Karpas-422 (cell line): Measurements from ENCODE around the gene TBC1D19. TPM values are rescaled to one million over a fixed set of nuclear protein-coding genes. Genes with fewer than 3 reads are reported as not detected.
"Not testable (repeated sequence)": the region's sequence is repeated elsewhere in the genome, so short reads cannot be mapped to it uniquely, and the experiment has no call there.

ENCODE experiments used
- DNase-seq: peaks from one replicate; pipeline ENCODE4 v3.0.0-alpha.2; 2015
- H2AFZ ChIP-seq: fragments of 200-600 bp; sonication (generic); 2 replicates; pipeline ENCODE4 v1.6.1; 2014; ENCODE audit warnings: antibody characterized with exemption, low read length, mixed read lengths
- H3K27ac ChIP-seq: fragments of 200-600 bp; sonication (generic); 2 replicates; pipeline ENCODE4 v1.5.1; 2014; ENCODE audit warnings: mild to moderate bottlenecking, low read length, moderate library complexity
- H3K27me3 ChIP-seq: fragments of 200-600 bp; sonication (generic); 2 replicates; pipeline ENCODE4 v1.6.1; 2014; ENCODE audit warnings: low read length, mixed read lengths
- H3K36me3 ChIP-seq: fragments of 200-600 bp; sonication (generic); 2 replicates; pipeline ENCODE4 v1.6.1; 2014; ENCODE audit warnings: low read length, mixed read lengths; ENCODE audit not compliant: insufficient read depth
- H3K4me1 ChIP-seq: fragments of 200-600 bp; sonication (generic); 2 replicates; pipeline ENCODE4 v1.6.1; 2014; ENCODE audit warnings: mild to moderate bottlenecking, low read length, mixed read lengths
- H3K4me2 ChIP-seq: fragments of 200-600 bp; sonication (generic); 2 replicates; pipeline ENCODE4 v1.6.1; 2014; ENCODE audit warnings: low read length, low read depth, mild to moderate bottlenecking; ENCODE audit not compliant: poor library complexity, severe bottlenecking
- H3K4me3 ChIP-seq: fragments of 200-600 bp; sonication (generic); 2 replicates; pipeline ENCODE4 v1.5.1; 2014; ENCODE audit warnings: mild to moderate bottlenecking, antibody characterized with exemption, low read length, mixed read lengths
- H3K79me2 ChIP-seq: fragments of 200-600 bp; sonication (generic); 2 replicates; pipeline ENCODE4 v1.6.1; 2014; ENCODE audit warnings: mild to moderate bottlenecking, low read length, mixed read lengths
- H3K9ac ChIP-seq: fragments of 200-600 bp; sonication (generic); 2 replicates; pipeline ENCODE4 v1.6.0; 2014; ENCODE audit warnings: low read length
- H3K9me2 ChIP-seq: fragments of 200-600 bp; sonication (generic), shearing (Covaris generic); replicated peaks from 2 replicates; pipeline ENCODE4 v1.6.0; 2014; ENCODE audit warnings: mild to moderate bottlenecking, low read length, moderate library complexity; ENCODE audit not compliant: insufficient read depth
- H3K9me3 ChIP-seq: fragments of 300-700, 200-600 bp; sonication (generic); 2 replicates; pipeline ENCODE4 v1.6.1; 2014; ENCODE audit warnings: low read length, mixed read lengths
- H4K20me1 ChIP-seq: fragments of 200-600 bp; sonication (generic); 2 replicates; pipeline ENCODE4 v1.6.1; 2014; ENCODE audit warnings: mild to moderate bottlenecking, antibody characterized with exemption, low read length, low read depth; ENCODE audit not compliant: insufficient read depth
- total RNA-seq: library from RNA; depleted of rRNA; stranded (reverse); fragments of >200 nt; shearing (Covaris generic); gene quantifications from 2 replicates; pipeline ENCODE4 v1.2.3, GENCODE V29; 2014; ENCODE audit warnings: low replicate concordance

The TBC1D19 gene
- total RNA-seq, 1 experiment from 2014 or later, result 14.1 TPM

GRCh38 chr4:26568446-26568994 lies 15.4 kb upstream of the TBC1D19 start:
- no peak overlapping the region for H3K9ac ChIP-seq

GRCh38 chr4:26570596-26570995 lies 13.3 kb upstream of the TBC1D19 start:
- Histone ChIP-seq H3K9ac (no peak overlapping the region), H3K4me3 (no peak overlapping the region), H3K36me3 (no peaks in the 10 kb centered on the region), H2AFZ (no peak overlapping the region), H4K20me1 (no peaks in the 10 kb centered on the region), H3K79me2 (no peaks in the 10 kb centered on the region), H3K27me3 (no peaks in the 10 kb centered on the region), H3K4me1 (peaks cover 11% of the 10 kb centered on the region), H3K9me2 (no peaks in the 10 kb centered on the region), H3K27ac (no peak overlapping the region), H3K4me2 (no peak overlapping the region), H3K9me3 (no peaks in the 10 kb centered on the region)
- DNase-seq, result no peak

More at GRCh38 chr4:26568446-26568994, 15.4 kb upstream of the TBC1D19 start:
- Histone ChIP-seq H2AFZ (no peak overlapping the region), H3K4me3 (no peak overlapping the region), H3K27ac (no peak overlapping the region), H3K36me3 (no peaks in the 10 kb centered on the region), H3K27me3 (no peaks in the 10 kb centered on the region), H3K9me3 (no peaks in the 10 kb centered on the region), H3K79me2 (no peaks in the 10 kb centered on the region), H4K20me1 (no peaks in the 10 kb centered on the region), H3K9me2 (no peaks in the 10 kb centered on the region), H3K4me1 (no peaks in the 10 kb centered on the region), H3K4me2 (no peak overlapping the region)
- DNase-seq, result no peak

- Histone ChIP-seq H3K27ac (no peak overlapping the region), H3K9me3 (no peaks in the 10 kb centered on the region), H3K4me2 (no peak overlapping the region), H3K27me3 (no peaks in the 10 kb centered on the region), H3K4me3 (no peak overlapping the region), H3K9me2 (no peaks in the 10 kb centered on the region), H3K4me1 (peaks cover 13% of the 10 kb centered on the region), H3K79me2 (no peaks in the 10 kb centered on the region), H4K20me1 (no peaks in the 10 kb centered on the region), H2AFZ (no peak overlapping the region), H3K36me3 (no peaks in the 10 kb centered on the region), H3K9ac (no peak overlapping the region)
- no peak for DNase-seq
These were observed 10.5 kb upstream of the TBC1D19 start for GRCh38 chr4:26573389-26573794.

GRCh38 chr4:26574563-26574962 lies 9.3 kb upstream of the TBC1D19 start:
- H2AFZ ChIP-seq, result no peak overlapping the region

GRCh38 chr4:26576231-26576739 lies 7.6 kb upstream of the TBC1D19 start:
- Histone ChIP-seq H2AFZ (no peak overlapping the region), H3K9me3 (no peaks in the 10 kb centered on the region), H3K4me3 (no peak overlapping the region), H3K4me1 (peaks cover 13% of the 10 kb centered on the region), H3K4me2 (no peak overlapping the region), H3K36me3 (no peaks in the 10 kb centered on the region), H3K27ac (no peak overlapping the region), H3K27me3 (no peaks in the 10 kb centered on the region), H3K9me2 (no peaks in the 10 kb centered on the region), H4K20me1 (no peaks in the 10 kb centered on the region), H3K79me2 (no peaks in the 10 kb centered on the region), H3K9ac (no peak overlapping the region)
- no peak for DNase-seq

More at GRCh38 chr4:26574563-26574962, 9.3 kb upstream of the TBC1D19 start:
- H3K9me2 ChIP-seq, result no peaks in the 10 kb centered on the region
- no peaks in the 10 kb centered on the region for H4K20me1 ChIP-seq
- no peaks in the 10 kb centered on the region for H3K27me3 ChIP-seq
- no peaks in the 10 kb centered on the region for H3K79me2 ChIP-seq
- no peak overlapping the region for H3K27ac ChIP-seq
- H3K4me1 ChIP-seq, result peaks cover 13% of the 10 kb centered on the region
- H3K4me3 ChIP-seq, result no peak overlapping the region
- H3K9ac ChIP-seq, result no peak overlapping the region
- H3K36me3 ChIP-seq, result no peaks in the 10 kb centered on the region
- DNase-seq, result peak; percentile 59
- H3K9me3 ChIP-seq, result no peaks in the 10 kb centered on the region
- H3K4me2 ChIP-seq, result no peak overlapping the region

- Histone ChIP-seq H2AFZ (no peak overlapping the region), H3K36me3 (no peaks in the 10 kb centered on the region), H3K27ac (no peak overlapping the region), H3K9me3 (no peaks in the 10 kb centered on the region), H3K9ac (no peak overlapping the region), H3K9me2 (no peaks in the 10 kb centered on the region), H3K4me2 (no peak overlapping the region), H3K79me2 (no peaks in the 10 kb centered on the region), H3K4me1 (peaks cover 13% of the 10 kb centered on the region), H3K4me3 (no peak overlapping the region), H4K20me1 (no peaks in the 10 kb centered on the region), H3K27me3 (no peaks in the 10 kb centered on the region)
- DNase-seq, result no peak
These were observed 6.8 kb upstream of the TBC1D19 start for GRCh38 chr4:26577066-26577465.

- Histone ChIP-seq H3K4me3 (no peak overlapping the region), H2AFZ (no peak overlapping the region)
These were observed 4.7 kb upstream of the TBC1D19 start for GRCh38 chr4:26579169-26579568.

GRCh38 chr4:26581341-26581740 lies 2.5 kb upstream of the TBC1D19 start:
- not testable (repeated sequence) for DNase-seq, H3K9me2 ChIP-seq, H2AFZ ChIP-seq, H3K9ac ChIP-seq, H3K4me2 ChIP-seq, H4K20me1 ChIP-seq, H3K79me2 ChIP-seq, H3K36me3 ChIP-seq, H3K9me3 ChIP-seq, H3K27me3 ChIP-seq, H3K27ac ChIP-seq, H3K4me3 ChIP-seq
- peaks cover 19% of the 10 kb centered on the region for H3K4me1 ChIP-seq

More at GRCh38 chr4:26579169-26579568, 4.7 kb upstream of the TBC1D19 start:
- no peaks in the 10 kb centered on the region for H4K20me1 ChIP-seq
- H3K27ac ChIP-seq, result no peak overlapping the region
- peaks cover 24% of the 10 kb centered on the region for H3K4me1 ChIP-seq
- no peaks in the 10 kb centered on the region for H3K36me3 ChIP-seq
- no peaks in the 10 kb centered on the region for H3K9me3 ChIP-seq
- H3K79me2 ChIP-seq, result no peaks in the 10 kb centered on the region
- no peaks in the 10 kb centered on the region for H3K27me3 ChIP-seq
- no peak overlapping the region for H3K4me2 ChIP-seq
- no peak for DNase-seq
- no peak overlapping the region for H3K9ac ChIP-seq
- no peaks in the 10 kb centered on the region for H3K9me2 ChIP-seq
